8988T (cell line): Measurements from ENCODE around the gene ZNRF1.

Experiments used
- DNase-seq: peaks from one replicate; pipeline ENCODE4 v3.0.0; 2011

ZNRF1 gene

DNA sequence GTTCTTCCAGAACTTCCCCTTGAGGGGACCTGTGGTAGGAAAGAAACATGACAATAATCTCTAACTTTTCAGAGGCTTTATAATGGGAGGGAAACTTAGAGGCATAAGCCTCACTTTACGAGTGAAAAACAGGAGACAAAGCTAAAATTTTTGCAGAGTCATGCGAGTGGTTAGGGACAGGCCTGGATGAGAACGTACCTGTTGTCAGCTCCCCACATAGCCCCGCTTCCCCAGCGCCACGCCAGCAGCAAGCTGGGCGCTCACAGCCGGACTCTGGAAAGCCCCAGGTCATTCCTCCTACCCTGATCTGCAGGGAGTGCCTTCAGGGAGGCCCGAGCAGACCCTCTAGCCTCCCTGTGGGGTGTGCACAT, 64.1 kb downstream of the ZNRF1 start:
- no peak for DNase-seq

DNA sequence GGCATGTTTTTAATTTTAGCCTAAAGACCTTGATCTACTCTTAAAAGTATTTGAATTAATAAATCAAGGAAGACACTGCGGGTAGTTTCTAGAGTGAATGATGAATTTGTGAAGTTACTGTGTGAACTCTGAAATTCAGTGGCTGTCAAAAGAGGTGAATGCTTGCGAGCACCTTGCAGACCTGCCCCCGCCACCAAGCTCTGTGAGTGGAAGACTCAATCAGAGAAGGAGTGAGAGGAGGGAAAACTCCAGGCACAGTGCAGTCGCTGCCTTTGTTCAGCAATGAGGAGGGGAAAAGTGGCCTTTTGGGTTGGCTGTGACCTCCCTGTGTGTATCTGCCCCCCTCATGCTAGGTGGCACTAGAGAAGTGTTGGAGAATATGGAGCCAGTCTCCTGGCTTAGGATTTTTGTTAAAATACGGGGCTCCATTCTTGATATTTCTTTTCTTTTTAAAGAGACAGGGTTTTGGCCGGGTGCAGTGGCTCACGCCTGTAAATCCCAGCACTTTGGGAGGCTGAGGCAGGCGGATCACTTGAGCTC, 64.8 kb downstream of the ZNRF1 start:
- no peak for DNase-seq

DNA sequence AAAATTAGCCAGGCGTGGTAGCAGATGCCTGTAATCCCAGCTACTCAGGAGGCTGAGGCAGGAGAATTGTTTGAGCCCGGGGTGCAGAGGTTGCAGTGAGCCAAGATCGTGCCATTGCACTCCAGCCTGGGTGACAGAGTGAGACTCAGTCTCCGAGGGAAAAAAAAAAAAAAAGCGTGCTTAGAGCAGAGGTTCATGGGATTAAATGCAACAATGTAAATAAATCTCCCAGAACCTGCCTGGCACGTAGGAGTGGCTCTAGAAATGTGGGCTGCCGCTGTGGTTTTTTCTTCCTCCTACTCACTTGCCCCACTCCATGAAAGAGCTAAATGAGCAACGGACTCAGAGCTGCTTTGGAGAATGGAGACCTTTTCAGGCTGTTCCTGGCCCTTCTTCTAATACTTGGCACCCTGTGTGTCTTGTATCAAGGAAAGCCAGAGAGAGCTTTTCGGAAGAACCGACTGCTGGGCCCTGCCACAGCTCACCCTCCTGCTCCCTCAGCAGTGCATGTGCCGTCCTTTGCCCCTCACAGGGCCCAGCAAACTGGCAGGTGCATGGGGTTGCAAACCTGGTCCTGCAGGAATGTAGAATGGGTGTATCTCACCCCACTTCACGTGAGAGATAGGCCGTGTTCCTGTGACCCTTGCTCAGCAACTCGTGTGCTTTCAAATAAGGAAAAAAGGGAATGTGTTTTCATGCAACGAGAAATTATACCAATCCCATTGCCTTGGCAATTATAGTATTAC, 65.8 kb downstream of the ZNRF1 start:
- no peak for DNase-seq

DNA sequence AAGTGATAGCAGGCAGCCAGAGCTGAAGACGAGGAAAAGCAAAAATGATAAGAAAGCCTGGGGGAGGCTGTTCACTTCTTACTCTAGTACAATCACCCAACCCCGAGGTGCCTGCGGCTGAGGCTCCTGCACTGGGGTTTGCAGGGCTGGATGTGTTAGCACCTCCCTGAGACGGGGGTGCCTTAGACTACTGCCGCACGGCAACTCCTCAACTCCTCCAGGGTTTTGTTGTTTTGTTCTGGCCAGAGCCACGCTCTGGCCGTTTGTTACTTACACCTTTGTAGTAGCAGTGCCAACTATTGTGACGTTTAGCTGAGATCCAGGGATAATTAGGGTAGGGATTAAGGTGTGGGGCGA, 66.3 kb downstream of the ZNRF1 start:
- no peak for DNase-seq

DNA sequence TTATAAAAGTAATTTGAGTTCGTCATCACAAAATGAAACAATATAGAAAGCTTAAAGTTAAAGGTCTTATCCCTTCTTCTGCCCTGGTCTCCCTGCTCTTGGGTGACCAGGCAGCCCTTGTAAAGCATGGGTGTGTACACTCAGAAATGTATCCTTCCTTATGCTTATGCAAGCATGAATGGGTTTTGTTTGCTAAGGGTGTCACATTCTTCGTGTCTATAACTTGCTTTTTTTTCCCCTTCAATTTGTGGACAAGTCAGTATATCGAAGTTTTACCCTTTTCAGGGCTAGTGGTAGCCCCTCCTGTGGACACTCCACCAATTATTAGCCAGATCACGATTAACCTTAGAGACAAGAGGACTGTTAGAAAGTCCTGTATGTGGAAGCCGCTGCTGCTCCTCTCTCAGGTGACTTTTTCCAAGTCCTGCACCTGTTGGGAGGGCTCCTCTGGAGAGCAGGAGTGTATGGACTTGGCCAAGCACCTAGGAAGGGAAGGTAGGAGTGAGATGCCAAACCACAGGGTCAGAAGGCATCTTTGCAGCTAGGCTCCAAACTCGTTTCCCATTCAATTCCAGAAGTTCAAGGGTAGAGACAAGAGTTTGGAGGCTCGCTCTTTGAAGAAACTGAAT, 66.8 kb downstream of the ZNRF1 start:
- DNase-seq: no peak

DNA sequence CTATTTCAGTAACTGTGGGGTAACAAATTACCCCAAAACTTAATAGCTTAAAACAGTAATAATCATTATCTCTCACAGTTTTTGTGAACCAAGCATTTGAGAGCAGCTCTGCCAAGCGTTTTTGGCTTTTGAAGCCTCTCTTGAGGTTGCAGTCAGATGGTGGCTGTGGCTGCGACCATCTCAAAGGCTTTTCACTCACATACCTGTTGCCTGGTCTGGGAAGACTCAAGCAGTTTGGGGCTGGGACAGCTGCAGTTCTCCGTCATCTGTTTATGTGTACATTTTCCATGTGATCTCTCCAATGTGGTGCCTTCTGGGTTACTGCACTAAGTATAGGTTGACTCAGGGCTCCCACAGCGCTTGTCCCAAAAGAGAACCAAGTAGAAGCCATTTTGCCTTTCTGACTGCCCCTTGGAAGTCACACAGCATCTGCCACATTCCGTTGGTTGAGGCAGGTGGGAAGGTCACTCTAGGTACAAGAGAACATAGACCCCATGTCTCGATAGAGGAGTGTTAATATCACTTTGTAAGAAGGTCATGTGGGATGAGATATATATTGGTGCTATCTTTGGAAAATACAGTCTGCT, 68.1 kb downstream of the ZNRF1 start:
- no peak for DNase-seq

- DNase-seq: no peak
Observed at GRCh38 chr16:75068085-75069031, 69.5 kb downstream of the ZNRF1 start.

- no peak for DNase-seq
Observed at GRCh38 chr16:75070012-75070841, 71.4 kb downstream of the ZNRF1 start.

GRCh38 chr16:75071621-75072020, 72.8 kb downstream of the ZNRF1 start:
- DNase-seq: no peak

GRCh38 chr16:75072239-75072947, 73.6 kb downstream of the ZNRF1 start:
- DNase-seq: no peak

DNA sequence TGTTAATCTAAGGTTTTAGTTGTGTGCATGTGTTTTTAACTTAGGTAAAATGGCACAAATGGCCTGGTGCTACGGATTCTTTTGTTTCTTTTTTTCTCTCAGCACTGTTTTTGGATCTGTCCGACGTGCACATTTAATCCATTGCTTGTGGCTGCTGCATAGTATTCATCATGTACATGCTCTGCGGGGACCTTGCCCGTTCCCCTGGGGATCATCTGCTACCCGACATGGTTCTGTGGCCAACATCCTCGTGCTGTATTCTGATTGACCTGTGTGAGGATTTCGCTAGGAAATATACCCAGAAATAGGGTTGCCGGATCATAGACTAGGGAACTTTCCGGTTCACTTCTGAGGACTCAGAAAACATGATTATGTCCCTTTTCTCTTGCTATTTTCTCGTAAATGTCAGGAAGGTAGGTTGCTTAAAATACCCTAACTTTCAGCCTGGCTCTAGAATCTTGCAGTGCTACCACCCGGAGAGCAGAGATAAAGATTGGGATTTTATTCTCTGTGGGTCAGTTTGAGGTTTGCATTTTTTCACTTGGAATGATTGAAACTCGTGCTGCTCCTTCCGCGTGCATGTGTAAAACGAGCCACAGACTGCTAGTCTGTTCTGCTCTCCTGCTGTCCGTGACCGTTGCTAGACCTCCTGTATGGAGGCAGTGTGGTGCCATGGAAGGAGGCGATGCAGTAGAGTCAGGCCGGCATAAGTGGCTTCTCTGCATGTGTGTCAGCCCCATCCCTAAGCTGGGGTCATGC, 74.9 kb downstream of the ZNRF1 start:
- DNase-seq: no peak

- DNase-seq: no peak
Observed at GRCh38 chr16:75074304-75074793, 75.5 kb downstream of the ZNRF1 start.

- no peak for DNase-seq
Observed at GRCh38 chr16:75074920-75075687, 76.3 kb downstream of the ZNRF1 start.

- no peak for DNase-seq
Observed at GRCh38 chr16:75075688-75076268, 77.0 kb downstream of the ZNRF1 start.

DNA sequence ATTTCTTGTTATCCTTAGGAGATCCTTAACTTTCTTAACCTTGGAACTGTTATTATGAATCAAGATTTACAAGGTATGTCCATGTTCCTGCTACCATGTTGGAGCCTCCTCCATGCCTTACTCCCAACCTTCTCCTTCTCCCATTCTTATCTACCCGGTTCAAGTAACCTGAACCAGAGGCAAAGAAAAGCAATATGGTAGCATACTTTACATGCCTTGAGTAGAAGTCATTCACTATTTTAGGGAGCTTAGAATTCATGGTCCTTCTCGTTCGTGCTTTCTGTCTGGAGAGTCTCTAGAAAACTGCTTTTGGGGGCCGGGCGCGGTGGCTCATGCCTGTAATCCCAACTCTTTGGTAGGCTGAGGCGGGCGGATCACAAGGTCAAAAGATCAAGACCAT, 80.1 kb downstream of the ZNRF1 start:
- no peak for DNase-seq

GRCh38 chr16:75079346-75079926, 80.6 kb downstream of the ZNRF1 start:
- DNase-seq: no peak

GRCh38 chr16:75080205-75081029, 81.6 kb downstream of the ZNRF1 start:
- DNase-seq: no peak
